Stimulated activated CD8-positive, alpha-beta memory T cell treated with anti-CD3 and anti-CD28 coated beads, Interleukin-4, amount 100 ng/mL, for 48 hours (primary cell): ENCODE results near the gene COL18A1.

Experiments
- DNase-seq: peaks from one replicate; pipeline ENCODE4 v3.0.0-alpha.2; 2020

The COL18A1 gene

GRCh38 chr21:45383615-45384201, 21.3 kb upstream of the COL18A1 start:
- no peak for DNase-seq

- no peak for DNase-seq
Observed at GRCh38 chr21:45384656-45385548, 20.1 kb upstream of the COL18A1 start.

- no peak for DNase-seq
Observed at GRCh38 chr21:45385549-45386050, 19.4 kb upstream of the COL18A1 start.

GRCh38 chr21:45386336-45386727, 18.6 kb upstream of the COL18A1 start:
- no peak for DNase-seq

- DNase-seq: no peak
Observed at GRCh38 chr21:45386728-45387371, 18.1 kb upstream of the COL18A1 start.

GRCh38 chr21:45387506-45387905, 17.5 kb upstream of the COL18A1 start:
- DNase-seq: no peak

- no peak for DNase-seq
Observed at GRCh38 chr21:45388011-45388521, 16.9 kb upstream of the COL18A1 start.

- DNase-seq: no peak
Observed at GRCh38 chr21:45388611-45389296, 16.2 kb upstream of the COL18A1 start.

GRCh38 chr21:45390121-45390751, 14.7 kb upstream of the COL18A1 start:
- DNase-seq: no peak

GRCh38 chr21:45390831-45391742, 13.9 kb upstream of the COL18A1 start:
- no peak for DNase-seq

- DNase-seq: no peak
Observed at GRCh38 chr21:45391743-45392572, 13.0 kb upstream of the COL18A1 start.

GRCh38 chr21:45392573-45392971, 12.4 kb upstream of the COL18A1 start:
- no peak for DNase-seq

GRCh38 chr21:45393021-45393420, 11.9 kb upstream of the COL18A1 start:
- no peak for DNase-seq

- no peak for DNase-seq
Observed at GRCh38 chr21:45393833-45394638, 10.9 kb upstream of the COL18A1 start.

GRCh38 chr21:45396620-45396995, 8.4 kb upstream of the COL18A1 start:
- DNase-seq: no peak

GRCh38 chr21:45397381-45397780, 7.6 kb upstream of the COL18A1 start:
- DNase-seq: no peak

- DNase-seq: no peak
Observed at GRCh38 chr21:45401054-45401518, 3.9 kb upstream of the COL18A1 start.

GRCh38 chr21:45401916-45402900, 2.8 kb upstream of the COL18A1 start:
- no peak for DNase-seq
